ENCODE data around the gene MTHFSD. TPM values are rescaled to one million over a fixed set of nuclear protein-coding genes. Genes with fewer than 3 reads are reported as not detected.
A peak's percentile ranks its signal among the peaks of the same experiment; 100 is the strongest.

The MTHFSD gene, protein sequence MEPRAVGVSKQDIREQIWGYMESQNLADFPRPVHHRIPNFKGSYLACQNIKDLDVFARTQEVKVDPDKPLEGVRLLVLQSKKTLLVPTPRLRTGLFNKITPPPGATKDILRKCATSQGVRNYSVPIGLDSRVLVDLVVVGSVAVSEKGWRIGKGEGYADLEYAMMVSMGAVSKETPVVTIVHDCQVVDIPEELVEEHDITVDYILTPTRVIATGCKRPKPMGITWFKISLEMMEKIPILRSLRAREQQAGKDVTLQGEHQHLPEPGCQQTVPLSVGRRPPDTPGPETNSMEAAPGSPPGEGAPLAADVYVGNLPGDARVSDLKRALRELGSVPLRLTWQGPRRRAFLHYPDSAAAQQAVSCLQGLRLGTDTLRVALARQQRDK
- total RNA-seq (ENCODE audit: low replicate concordance): 5.7 and 15.9 TPM in 2 replicates

- H3K4me3 ChIP-seq (ENCODE audit: low read depth, low read length): peak within 1 kb of the TSS; percentile 97
- TF ChIP-seq, protein P1, sequence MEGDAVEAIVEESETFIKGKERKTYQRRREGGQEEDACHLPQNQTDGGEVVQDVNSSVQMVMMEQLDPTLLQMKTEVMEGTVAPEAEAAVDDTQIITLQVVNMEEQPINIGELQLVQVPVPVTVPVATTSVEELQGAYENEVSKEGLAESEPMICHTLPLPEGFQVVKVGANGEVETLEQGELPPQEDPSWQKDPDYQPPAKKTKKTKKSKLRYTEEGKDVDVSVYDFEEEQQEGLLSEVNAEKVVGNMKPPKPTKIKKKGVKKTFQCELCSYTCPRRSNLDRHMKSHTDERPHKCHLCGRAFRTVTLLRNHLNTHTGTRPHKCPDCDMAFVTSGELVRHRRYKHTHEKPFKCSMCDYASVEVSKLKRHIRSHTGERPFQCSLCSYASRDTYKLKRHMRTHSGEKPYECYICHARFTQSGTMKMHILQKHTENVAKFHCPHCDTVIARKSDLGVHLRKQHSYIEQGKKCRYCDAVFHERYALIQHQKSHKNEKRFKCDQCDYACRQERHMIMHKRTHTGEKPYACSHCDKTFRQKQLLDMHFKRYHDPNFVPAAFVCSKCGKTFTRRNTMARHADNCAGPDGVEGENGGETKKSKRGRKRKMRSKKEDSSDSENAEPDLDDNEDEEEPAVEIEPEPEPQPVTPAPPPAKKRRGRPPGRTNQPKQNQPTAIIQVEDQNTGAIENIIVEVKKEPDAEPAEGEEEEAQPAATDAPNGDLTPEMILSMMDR (IDR thresholded peaks at IDR 0.05; ENCODE audit: insufficient read depth, low read length): no peak
- DNase-seq (ENCODE audit: low read depth): peak; percentile 90
Observed at GRCh38 chr16:86554917-86555703, at the start of gene MTHFSD. MTHFSD (minus strand) TSS chr16:86555235; CDS start chr16:86555184, 51 bp downstream.

DNA sequence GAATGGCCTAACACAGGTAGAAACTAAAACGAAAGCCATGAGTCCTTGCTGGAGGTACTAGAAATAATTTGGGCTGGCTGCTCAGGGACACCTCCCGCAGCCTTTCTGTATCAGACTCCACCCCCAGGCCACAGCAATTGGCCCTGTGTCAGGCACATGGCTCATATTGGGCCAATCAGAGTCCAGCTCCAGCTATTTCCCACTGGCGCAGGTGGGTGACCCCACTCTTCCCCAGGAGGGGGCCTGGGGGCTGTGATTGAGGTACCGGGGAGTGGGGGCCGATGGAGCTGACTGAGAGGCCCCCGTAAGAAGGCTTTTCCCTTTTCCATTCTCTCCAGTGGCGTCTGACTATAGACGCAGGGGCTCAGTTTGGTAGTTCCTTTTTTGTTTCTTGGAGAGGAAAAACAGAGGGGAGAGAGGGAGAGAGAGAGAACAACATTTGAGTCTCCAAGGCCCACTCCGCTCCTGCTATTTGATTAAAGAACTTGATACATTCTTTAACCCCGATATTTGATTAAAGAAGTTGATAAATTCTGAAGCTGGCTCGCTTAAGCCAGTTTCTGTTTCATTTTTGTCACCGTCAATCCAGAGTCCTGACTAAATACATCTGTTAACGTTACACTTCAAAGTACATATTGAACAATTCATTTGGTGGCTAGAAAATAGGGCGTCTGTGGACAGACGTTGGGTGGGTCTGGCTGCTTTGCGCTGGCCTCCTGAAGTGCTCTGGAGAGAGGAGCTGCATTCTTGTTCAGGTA is 49.6 kb upstream of the MTHFSD start:
- TF ChIP-seq, protein P1 (IDR thresholded peaks at IDR 0.05; ENCODE audit: insufficient read depth, low read length): no peak
- H3K4me3 ChIP-seq (ENCODE audit: low read depth, low read length): no peak overlapping the region
- no peak for DNase-seq (ENCODE audit: low read depth)

- no peak overlapping the region for H3K4me3 ChIP-seq (ENCODE audit: low read depth, low read length)
- TF ChIP-seq, protein P1 (IDR thresholded peaks at IDR 0.05; ENCODE audit: insufficient read depth, low read length): no peak
- DNase-seq (ENCODE audit: low read depth): no peak
Observed at GRCh38 chr16:86602521-86602920, 47.5 kb upstream of the MTHFSD start.

- DNase-seq (ENCODE audit: low read depth): no peak
- no peak overlapping the region for H3K4me3 ChIP-seq (ENCODE audit: low read depth, low read length)
- TF ChIP-seq, protein P1 (IDR thresholded peaks at IDR 0.05; ENCODE audit: insufficient read depth, low read length): no peak
Observed at GRCh38 chr16:86601356-86601755, 46.3 kb upstream of the MTHFSD start.

- DNase-seq (ENCODE audit: low read depth): peak; percentile 56
- no peak overlapping the region for H3K4me3 ChIP-seq (ENCODE audit: low read depth, low read length)
- TF ChIP-seq, protein P1 (IDR thresholded peaks at IDR 0.05; ENCODE audit: insufficient read depth, low read length): no peak
Observed at GRCh38 chr16:86598607-86599565, 43.9 kb upstream of the MTHFSD start.
